GM04503 (cell line): ENCODE data around the gene AEBP2.

Experiments used
- DNase-seq: peaks from one replicate; pipeline ENCODE4 v3.0.0-alpha.2; 2012; ENCODE audit warnings: low read depth

The AEBP2 gene

DNA sequence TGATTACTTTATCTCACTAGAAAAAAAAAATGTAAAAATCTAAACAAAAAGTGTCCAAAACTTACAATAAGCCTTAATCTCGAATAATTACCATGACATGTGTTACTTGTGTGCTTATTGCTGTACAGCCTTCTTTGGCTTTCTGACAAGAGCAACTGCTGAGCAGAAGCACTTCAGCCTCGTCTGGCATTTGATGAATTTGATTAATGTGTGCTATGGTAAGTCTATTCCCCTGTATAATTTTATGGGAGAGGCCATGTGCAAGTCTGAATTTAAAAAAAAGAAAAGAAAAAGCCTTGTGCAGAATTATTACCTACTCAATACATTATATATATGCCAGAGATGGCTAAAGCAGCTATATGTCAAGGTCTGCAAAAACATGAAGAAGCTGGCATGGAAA is 113.9 kb downstream of the AEBP2 start:
- DNase-seq, result no peak

GRCh38 chr12:19561411-19561961 is 122.2 kb downstream of the AEBP2 start:
- DNase-seq, result no peak
